ENCODE measurements around the gene ZNF282. TPM values are rescaled to one million over a fixed set of nuclear protein-coding genes. Genes with fewer than 3 reads are reported as not detected.
"Not testable (repeated sequence)": the region's sequence is repeated elsewhere in the genome, so short reads cannot be mapped to it uniquely, and the experiment has no call there.

Gene ZNF282
- total RNA-seq, 2 experiments from 2014 or later = 29.3 to 29.7 TPM

- no peak for DNase-seq
- no peak for ATAC-seq
- TF ChIP-seq CTCF (IDR thresholded peaks at IDR 0.05) = no peak
- intact Hi-C loops (cut with micrococcal nuclease) = no loop called here
- Mint-ChIP-seq H3K4me3 (no peak overlapping the region), H3K9me3 (no peaks in the 10 kb centered on the region), H3K4me1 (ENCODE audit: low read depth) (no peaks in the 10 kb centered on the region), H3K27ac (no peak overlapping the region), H3K36me3 (ENCODE audit: low read depth) (peaks cover 46% of the 10 kb centered on the region), H3K27me3 (no peaks in the 10 kb centered on the region)
- ChIA-PET POLR2A (interaction anchor here (1.0 kb wide), 1 partner anchor 25 kb away, joined by 3 read pairs; no protein-coding TSS in a partner anchor), CTCF (no interaction called here)
These were observed 28.4 kb downstream of the ZNF282 start for GRCh38 chr7:149223761-149224160.

- Mint-ChIP-seq H3K4me3 (no peak overlapping the region), H3K36me3 (ENCODE audit: low read depth) (peaks cover 40% of the 10 kb centered on the region), H3K27ac (no peak overlapping the region), H3K4me1 (ENCODE audit: low read depth) (no peaks in the 10 kb centered on the region), H3K9me3 (no peaks in the 10 kb centered on the region), H3K27me3 (no peaks in the 10 kb centered on the region)
- ChIA-PET POLR2A (interaction anchor here (1.0 to 1.8 kb wide), 2 partner anchors 26 to 29 kb away, joined by 3 to 4 read pairs; partner anchors contain the start of gene ZNF282), CTCF (no interaction called here)
- TF ChIP-seq CTCF (IDR thresholded peaks at IDR 0.05) = no peak
- intact Hi-C loops (cut with micrococcal nuclease) = no loop called here
- ATAC-seq = no peak
- DNase-seq = no peak
These were observed 29.0 kb downstream of the ZNF282 start for GRCh38 chr7:149224352-149224751.

GRCh38 chr7:149225106-149225505 is 29.8 kb downstream of the ZNF282 start:
- no peak for TF ChIP-seq CTCF (IDR thresholded peaks at IDR 0.05)
- Mint-ChIP-seq H3K27me3 (no peaks in the 10 kb centered on the region), H3K4me3 (no peak overlapping the region), H3K27ac (no peak overlapping the region), H3K36me3 (ENCODE audit: low read depth) (peaks cover 37% of the 10 kb centered on the region), H3K4me1 (ENCODE audit: low read depth) (no peaks in the 10 kb centered on the region), H3K9me3 (no peaks in the 10 kb centered on the region)
- ATAC-seq (no peak), DNase-seq (no peak)
- CTCF ChIA-PET = no interaction called here
- intact Hi-C loops (cut with micrococcal nuclease) = no loop called here
- POLR2A ChIA-PET = interaction anchor here (1.8 kb wide), 1 partner anchor 29 kb away, joined by 4 read pairs; the partner anchor contains the start of gene ZNF282

GRCh38 chr7:149225656-149226055 is 30.3 kb downstream of the ZNF282 start:
- ATAC-seq (no peak), DNase-seq (no peak)
- intact Hi-C loops (cut with micrococcal nuclease) = no loop called here
- H3K4me3 Mint-ChIP-seq = no peak overlapping the region
- H3K27ac Mint-ChIP-seq = no peak overlapping the region
- no peak for TF ChIP-seq CTCF (IDR thresholded peaks at IDR 0.05)
- H3K4me1 Mint-ChIP-seq (ENCODE audit: low read depth) = no peaks in the 10 kb centered on the region
- H3K27me3 Mint-ChIP-seq = no peaks in the 10 kb centered on the region
- ChIA-PET CTCF (interaction anchor here (0.6 kb wide), 1 partner anchor 722 kb away, joined by 3 read pairs; no protein-coding TSS in a partner anchor), POLR2A (interaction anchor here (1.8 kb wide), 1 partner anchor 30 kb away, joined by 4 read pairs; the partner anchor contains the start of gene ZNF282)
- H3K36me3 Mint-ChIP-seq (ENCODE audit: low read depth) = peaks cover 34% of the 10 kb centered on the region
- no peaks in the 10 kb centered on the region for H3K9me3 Mint-ChIP-seq

GRCh38 chr7:149226366-149226765 is 31.0 kb downstream of the ZNF282 start:
- H3K27ac Mint-ChIP-seq; ATAC-seq; H3K4me1 Mint-ChIP-seq (ENCODE audit: low read depth); intact Hi-C loops (cut with micrococcal nuclease); POLR2A ChIA-PET; H3K9me3 Mint-ChIP-seq; CTCF ChIA-PET; DNase-seq; H3K27me3 Mint-ChIP-seq; H3K4me3 Mint-ChIP-seq: not testable (repeated sequence)
- peaks cover 31% of the 10 kb centered on the region for H3K36me3 Mint-ChIP-seq (ENCODE audit: low read depth)

Data from activated CD8-positive, alpha-beta T cell treated with anti-CD3 and anti-CD28 coated beads for 36 hours (primary cell).